GM23248 (cell line): Measurements from ENCODE around the gene PLXND1.

ENCODE experiments used
- EZH2 ChIP-seq: fragments of 200-600 bp; sonication (generic); IDR thresholded peaks from 2 replicates; pipeline ENCODE4 v1.6.1; 2018; ENCODE audit warnings: antibody characterized with exemption, mild to moderate bottlenecking; ENCODE audit not compliant: insufficient read depth, poor library complexity, severe bottlenecking
- EZH2phosphoT487 ChIP-seq: fragments of 200-600 bp; sonication (generic); IDR thresholded peaks from 2 replicates; pipeline ENCODE4 v1.6.1; 2018; ENCODE audit warnings: antibody characterized with exemption, moderate library complexity, mild to moderate bottlenecking, low read depth; ENCODE audit not compliant: insufficient read depth

DNA sequence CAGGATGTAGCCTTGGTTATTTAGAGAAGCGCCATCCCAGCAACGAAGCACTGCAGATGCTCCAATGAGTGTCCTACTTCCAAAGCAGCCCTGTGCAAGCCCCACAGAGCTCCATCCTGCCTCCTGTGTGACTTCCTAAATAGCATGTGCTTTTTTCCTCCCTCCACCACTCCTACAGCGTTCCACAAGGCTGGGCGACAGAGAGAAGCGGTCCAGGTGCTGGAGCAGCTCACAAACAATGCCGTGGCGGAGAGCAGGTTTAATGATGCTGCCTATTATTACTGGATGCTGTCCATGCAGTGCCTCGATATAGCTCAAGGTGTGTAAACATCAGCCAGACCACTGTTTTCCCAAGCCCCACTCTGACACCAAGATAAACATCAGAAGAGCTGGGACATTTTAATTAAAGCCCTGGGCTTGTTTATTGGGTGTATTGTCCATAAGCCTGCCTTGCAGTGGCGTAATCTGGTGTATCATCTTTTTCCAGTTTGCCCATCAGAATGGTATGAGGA lies 100.2 kb downstream of the PLXND1 start:
- no peak for TF ChIP-seq EZH2
- TF ChIP-seq EZH2phosphoT487, result no peak
